Ovary (tissue), 9 donors: ENCODE data around the gene CDK6. TPM values are rescaled to one million over a fixed set of nuclear protein-coding genes. Genes with fewer than 3 reads are reported as not detected.

Experiments
- DNase-seq, 5 donors: peaks; one replicate each; pipeline ENCODE4 v3.0.0-alpha.2; 2019 to 2020
- H3K27ac ChIP-seq, 2 donors: fragments of 200-600 bp; one replicate each; pipeline versions ENCODE4 v1.5.1 to v1.8.0; 2019 to 2022
- H3K27me3 ChIP-seq: fragments of 200-600 bp; one replicate; pipeline ENCODE4 v1.8.0; 2022
- H3K36me3 ChIP-seq: fragments of 200-600 bp; sonication (generic); one replicate; pipeline ENCODE4 v1.5.1; 2019
- H3K4me1 ChIP-seq: one replicate; pipeline ENCODE4 v1.8.1; 2013; ENCODE audit warnings: mild to moderate bottlenecking, moderate library complexity; ENCODE audit not compliant: insufficient read depth
- H3K4me3 ChIP-seq: fragments of 200-600 bp; sonication (generic); one replicate; pipeline ENCODE4 v1.5.1; 2017
- H3K9me3 ChIP-seq, 2 donors: fragments of 200-600 bp in 1 of 2; sonication (generic) in 1 of 2; one replicate each; pipeline versions ENCODE4 v1.5.1 to v1.8.1; 2013 to 2019; ENCODE audit warnings: mild to moderate bottlenecking in 1 of 2, moderate library complexity in 1 of 2
- CTCF ChIP-seq, 3 donors: fragments of 450-650 bp in 2 of 3; fragments of 200-600 bp in 1 of 3; IDR thresholded peaks; one replicate each; pipeline versions ENCODE4 v1.5.1 to v1.8.0; 2016 to 2022; ENCODE audit warnings: antibody characterized with exemption in 3 of 3, mild to moderate bottlenecking in 1 of 3
- EP300 ChIP-seq: sonication (generic); formaldehyde crosslinking; IDR thresholded peaks from one replicate; pipeline ENCODE4 v1.6.1; 2017; ENCODE audit warnings: antibody characterized with exemption
- POLR2A ChIP-seq: fragments of 450-650 bp; IDR thresholded peaks from one replicate; pipeline ENCODE4 v1.6.1; 2017; ENCODE audit warnings: antibody characterized with exemption, mild to moderate bottlenecking, moderate library complexity
- WGBS, 3 donors: extraction: QIAGEN DNeasy Blood & Tissue Kit in 1 of 3; methylation state at CpG; one replicate each; pipeline versions ENCODE4 v1.1.5 to v1.1.7; 2013 to 2017; 5-methylcytosine and 5-hydroxymethylcytosine counted together
- intact Hi-C, 4 donors: fragments of 100-400 bp; cut with DNase I; formaldehyde crosslinking; loops; one replicate each; pipeline versions ENCODE4 v1.11.0 to v1.15.1; 2022 to 2023
- polyA plus RNA-seq, 2 donors: library from polyadenylated mRNA; stranded (reverse); fragments of 200-250 nt in 1 of 2; fragments of 350-450 nt in 1 of 2; fragmentation: Illumina TruSeq in 1 of 2; extraction: RNeasy Lipid Tissue Mini Kit (QIAGEN cat#74804) in 1 of 2; gene quantifications; one replicate each; pipeline ENCODE4 v1.2.3, GENCODE V29; 2013 to 2014
- total RNA-seq, 7 donors: library from RNA; depleted of rRNA in 2 of 7; stranded (reverse); fragments of >200 nt in 2 of 7; fragmentation: NEBNext Ultra II Directional in 3 of 7; extraction: Animal tissue kit (Norgen Biotek cat#: 25700) in 3 of 7; gene quantifications; one replicate each; pipeline versions ENCODE4 v1.1.0 to v1.2.4, GENCODE V29; 2016 to 2023
- donor health status: DM: no; HTN: no; CAD: no; lungs with moderate emphysema.
- donor health status: DM: no; HTN: no; CAD: no.
- donor health status: Bipolar disorder and iron deficiency.
- donor health status: DM: yes; HTN: yes; CAD: no.
- donor health status: DM: no; HTN: no; CAD: no.
- donor health status: DM: yes; HTN: yes; CAD: no.

The CDK6 gene
- total and polyA plus RNA-seq, 9 donors: 1.8 to 20.4 (median 11.2) TPM

- Histone ChIP-seq H3K27ac (no peak overlapping the region), H3K9me3 (no peaks in the 10 kb centered on the region), H3K4me1 (no peaks in the 10 kb centered on the region), H3K4me3 (no peak overlapping the region), H3K27me3 (no peaks in the 10 kb centered on the region), H3K36me3 (no peaks in the 10 kb centered on the region)
- intact Hi-C loops: no loop called here
- TF ChIP-seq CTCF (IDR thresholded peaks at IDR 0.05) (no peak), EP300 (no peak), POLR2A (no peak)
- WGBS, 3 donors: 97 to 99% (median 98%) methylated on average over 3 of the region's 3 CpGs
- no peak for DNase-seq
Measured at GRCh38 chr7:92824901-92825480, 11.4 kb downstream of the CDK6 start.

- H3K4me3 ChIP-seq: no peak overlapping the region
- no peaks in the 10 kb centered on the region for H3K27me3 ChIP-seq
- H3K9me3 ChIP-seq: no peaks in the 10 kb centered on the region
- 69 to 78% (median 75%) methylated on average over 2 of the region's 2 CpGs for WGBS, 3 donors
- H3K4me1 ChIP-seq: no peaks in the 10 kb centered on the region
- intact Hi-C loops: no loop called here
- H3K27ac ChIP-seq: no peak overlapping the region
- no peaks in the 10 kb centered on the region for H3K36me3 ChIP-seq
- TF ChIP-seq POLR2A: no peak
- TF ChIP-seq CTCF (IDR thresholded peaks at IDR 0.05): no peak
- TF ChIP-seq EP300: no peak
- DNase-seq: no peak
Measured at GRCh38 chr7:92824450-92824849, 11.9 kb downstream of the CDK6 start.

GRCh38 chr7:92823042-92823441 lies 13.3 kb downstream of the CDK6 start:
- Histone ChIP-seq H3K9me3 (no peaks in the 10 kb centered on the region), H3K36me3 (no peaks in the 10 kb centered on the region), H3K27ac (no peak overlapping the region), H3K27me3 (no peaks in the 10 kb centered on the region), H3K4me3 (no peak overlapping the region), H3K4me1 (no peaks in the 10 kb centered on the region)
- intact Hi-C loops: no loop called here
- no peak for TF ChIP-seq POLR2A
- no peak for TF ChIP-seq EP300
- no peak for TF ChIP-seq CTCF (IDR thresholded peaks at IDR 0.05)
- WGBS, 3 donors: 87 to 99% (median 93%) methylated on average over 1 of the region's 1 CpG
- no peak for DNase-seq

- intact Hi-C loops: no loop called here
- no peak overlapping the region for H3K4me3 ChIP-seq
- H3K36me3 ChIP-seq: no peaks in the 10 kb centered on the region
- no peak for DNase-seq
- TF ChIP-seq EP300 (no peak), CTCF (IDR thresholded peaks at IDR 0.05) (no peak), POLR2A (no peak)
- H3K4me1 ChIP-seq: no peaks in the 10 kb centered on the region
- H3K9me3 ChIP-seq: no peaks in the 10 kb centered on the region
- H3K27ac ChIP-seq: no peak overlapping the region
- H3K27me3 ChIP-seq: no peaks in the 10 kb centered on the region
- 81 to 87% (median 82%) methylated on average over 3 of the region's 3 CpGs for WGBS, 3 donors
Measured at GRCh38 chr7:92820191-92820590, 16.2 kb downstream of the CDK6 start.
